Liver (tissue), 9 donors: ENCODE results near the gene CAMSAP1. TPM values are rescaled to one million over a fixed set of nuclear protein-coding genes. Genes with fewer than 3 reads are reported as not detected.

Experiments
- DNase-seq: peaks from one replicate; pipeline ENCODE4 v3.0.0-alpha.2; 2017; ENCODE audit warnings: low spot score
- H3K27ac ChIP-seq, 2 donors: one replicate each; pipeline ENCODE4 v1.7.0; 2013; ENCODE audit warnings: inconsistent platforms in 2 of 2, low read length in 2 of 2, control low read depth in 1 of 2, low read depth in 1 of 2, mild to moderate bottlenecking in 1 of 2
- H3K27me3 ChIP-seq, 4 donors: one replicate each; pipeline versions ENCODE4 v1.6.1 to v1.7.0; 2013; ENCODE audit warnings: low read length in 3 of 4, inconsistent platforms in 1 of 4, mild to moderate bottlenecking in 1 of 4, moderate library complexity in 1 of 4; ENCODE audit not compliant: control insufficient read depth in 4 of 4, insufficient read depth in 4 of 4
- H3K36me3 ChIP-seq, 4 donors: one replicate each; pipeline versions ENCODE4 v1.6.1 to v1.7.0; 2013; ENCODE audit warnings: low read length in 3 of 4, mild to moderate bottlenecking in 3 of 4, low read depth in 1 of 4, moderate library complexity in 1 of 4; ENCODE audit not compliant: control insufficient read depth in 4 of 4, insufficient read depth in 3 of 4
- H3K4me1 ChIP-seq, 4 donors: one replicate each; pipeline versions ENCODE4 v1.6.1 to v1.7.0; 2013; ENCODE audit warnings: low read length in 3 of 4, mild to moderate bottlenecking in 3 of 4, moderate library complexity in 1 of 4; ENCODE audit not compliant: control insufficient read depth in 4 of 4, insufficient read depth in 4 of 4
- H3K4me3 ChIP-seq, 3 donors: one replicate each; pipeline versions ENCODE4 v1.6.1 to v1.7.0; 2013; ENCODE audit warnings: low read length in 3 of 3, control low read depth in 1 of 3, low read depth in 1 of 3, mild to moderate bottlenecking in 1 of 3
- H3K9ac ChIP-seq, 2 donors: one replicate each; pipeline ENCODE4 v1.7.0; 2013; ENCODE audit warnings: low read length in 2 of 2, mild to moderate bottlenecking in 2 of 2, moderate library complexity in 2 of 2, control low read depth in 1 of 2, low read depth in 1 of 2
- H3K9me3 ChIP-seq, 4 donors: one replicate each; pipeline versions ENCODE4 v1.6.1 to v1.7.0; 2013; ENCODE audit warnings: low read length in 3 of 4; ENCODE audit not compliant: control insufficient read depth in 4 of 4
- CTCF ChIP-seq: fragments of 150-350 bp; IDR thresholded peaks from 2 replicates; pipeline ENCODE4 v1.5.1; 2017; ENCODE audit warnings: improper control_type of control experiment, low read depth, low read length; ENCODE audit not compliant: missing input control
- EGR1 ChIP-seq, 2 donors: IDR thresholded peaks; 2 replicates each; pipeline ENCODE4 v1.6.1; 2016 to 2018; ENCODE audit warnings: antibody characterized with exemption in 2 of 2, low read depth in 2 of 2
- FOXA1 ChIP-seq: IDR thresholded peaks from 2 replicates; pipeline ENCODE4 v1.6.1; 2016; ENCODE audit warnings: antibody characterized with exemption
- FOXA2 ChIP-seq: IDR thresholded peaks from 2 replicates; pipeline ENCODE4 v1.6.1; 2016; ENCODE audit warnings: antibody characterized with exemption
- GABPA ChIP-seq, 2 donors: IDR thresholded peaks in 1 of 2; conservative IDR thresholded peaks in 1 of 2; 2 replicates each; pipeline ENCODE4 v1.6.1; 2016; ENCODE audit warnings: antibody characterized with exemption in 2 of 2, mild to moderate bottlenecking in 1 of 2, moderate library complexity in 1 of 2
- HNF4A ChIP-seq, 2 donors: conservative IDR thresholded peaks; 2 replicates each; pipeline ENCODE4 v1.6.1; 2016; ENCODE audit warnings: antibody characterized with exemption in 2 of 2, mild to moderate bottlenecking in 2 of 2
- HNF4G ChIP-seq: IDR thresholded peaks from 2 replicates; pipeline ENCODE4 v1.6.1; 2016; ENCODE audit warnings: antibody characterized with exemption
- JUND ChIP-seq, 2 donors: IDR thresholded peaks; 2 replicates each; pipeline ENCODE4 v1.6.1; 2016; ENCODE audit warnings: antibody characterized with exemption in 2 of 2
- MAX ChIP-seq: IDR thresholded peaks from 2 replicates; pipeline ENCODE4 v1.6.1; 2016; ENCODE audit warnings: antibody characterized with exemption
- NR2F2 ChIP-seq: IDR thresholded peaks from 2 replicates; pipeline ENCODE4 v1.6.1; 2016; ENCODE audit warnings: antibody characterized with exemption
- RAD21 ChIP-seq, 2 donors: IDR thresholded peaks; 2 replicates each; pipeline ENCODE4 v1.6.1; 2016; ENCODE audit warnings: antibody characterized with exemption in 2 of 2, mild to moderate bottlenecking in 2 of 2
- RXRA ChIP-seq, 2 donors: IDR thresholded peaks; 2 replicates each; pipeline ENCODE4 v1.6.1; 2017 to 2018; ENCODE audit warnings: antibody characterized with exemption in 2 of 2, mild to moderate bottlenecking in 1 of 2
- SP1 ChIP-seq: IDR thresholded peaks from 2 replicates; pipeline ENCODE4 v1.6.1; 2018; ENCODE audit warnings: antibody characterized with exemption, mild to moderate bottlenecking
- TAF1 ChIP-seq: conservative IDR thresholded peaks from 2 replicates; pipeline ENCODE4 v1.6.1; 2016; ENCODE audit warnings: antibody characterized with exemption, mild to moderate bottlenecking
- ZBTB33 ChIP-seq: IDR thresholded peaks from 2 replicates; pipeline ENCODE4 v1.6.1; 2016; ENCODE audit warnings: antibody characterized with exemption
- WGBS: extraction: QIAGEN DNeasy Blood & Tissue Kit; methylation state at CpG from one replicate; pipeline ENCODE4 v1.1.7; 2013; 5-methylcytosine and 5-hydroxymethylcytosine counted together
- polyA plus RNA-seq, 2 donors: library from polyadenylated mRNA; stranded (reverse) in 1 of 2; unstranded in 1 of 2; fragments of 200-250 nt in 1 of 2; fragments of >200 nt in 1 of 2; fragmentation: Nextera tagmentation in 1 of 2; extraction: Ambion mirVana in 1 of 2; gene quantifications; one replicate each; pipeline versions ENCODE4 v1.2.1 to v1.2.3, GENCODE V29; 2013 to 2015
- total RNA-seq, 2 donors: library from RNA; depleted of rRNA; stranded (reverse); fragments of >200 nt; gene quantifications; one replicate each; pipeline ENCODE4 v1.2.3, GENCODE V29; 2014
- TF ChIP-seq, protein P1 (sequence below): IDR thresholded peaks from 2 replicates; pipeline ENCODE4 v1.6.1; 2016; ENCODE audit warnings: antibody characterized with exemption
- TF ChIP-seq, protein P2 (sequence below): IDR thresholded peaks from 2 replicates; pipeline ENCODE4 v1.6.1; 2016; ENCODE audit warnings: antibody characterized with exemption, mild to moderate bottlenecking
- donor health status: healthy.
- donor health status: healthy.
- donor health status: healthy.
- donor health status: healthy.
- donor health status: healthy.

The CAMSAP1 gene
- total and polyA plus RNA-seq, 4 donors, result 0.97 to 6.4 (median 5.1) TPM

DNA sequence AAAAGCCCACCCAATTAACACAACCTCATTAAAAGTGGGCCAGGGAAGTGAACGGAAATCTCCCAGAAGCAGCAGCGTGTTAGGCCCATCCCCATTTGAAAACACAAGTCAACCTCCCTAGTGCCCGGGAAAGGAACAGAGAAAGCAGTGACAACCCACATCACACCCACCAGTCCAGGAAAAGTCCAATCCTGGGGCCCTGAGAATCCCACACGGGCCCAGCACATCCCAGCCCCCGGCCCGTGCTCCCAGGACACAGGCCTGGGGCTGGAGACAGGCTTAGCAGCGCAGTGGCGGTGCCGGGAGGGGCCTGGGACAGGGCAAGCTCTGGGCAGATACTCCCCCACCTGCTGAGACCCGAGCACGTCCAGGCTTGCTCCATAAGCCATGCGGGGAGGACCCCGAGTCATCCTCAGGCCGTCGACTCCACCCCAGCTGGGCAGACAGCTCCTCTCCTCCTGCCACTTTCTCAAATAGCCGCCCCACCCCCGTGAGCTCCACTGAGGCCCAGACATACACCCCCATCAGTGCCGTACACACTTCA lies 104.4 kb downstream of the CAMSAP1 start:
- Histone ChIP-seq H3K9ac (no peak overlapping the region), H3K27me3 (no peaks in the 10 kb centered on the region), H3K4me3 (no peak overlapping the region), H3K4me1 (no peaks in the 10 kb centered on the region), H3K9me3 (no peaks in the 10 kb centered on the region), H3K36me3 (no peaks in the 10 kb centered on the region), H3K27ac (no peak overlapping the region)
- 76% methylated on average over 18 of the region's 18 CpGs for WGBS
- TF ChIP-seq GABPA (IDR thresholded peaks at IDR 0.05 in 1 of 2, conservative IDR thresholded peaks at IDR 0.05 in 1 of 2), result no peak
- no peak for TF ChIP-seq EGR1 (IDR thresholded peaks at IDR 0.05; ENCODE audit: low read depth in 2 of 2)
- TF ChIP-seq, protein P1, sequence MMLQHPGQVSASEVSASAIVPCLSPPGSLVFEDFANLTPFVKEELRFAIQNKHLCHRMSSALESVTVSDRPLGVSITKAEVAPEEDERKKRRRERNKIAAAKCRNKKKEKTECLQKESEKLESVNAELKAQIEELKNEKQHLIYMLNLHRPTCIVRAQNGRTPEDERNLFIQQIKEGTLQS, result no peak
- no peak for TF ChIP-seq SP1
- TF ChIP-seq NR2F2, result no peak
- TF ChIP-seq FOXA2, result no peak
- TF ChIP-seq HNF4A (conservative IDR thresholded peaks at IDR 0.05), result no peak
- TF ChIP-seq RXRA (IDR thresholded peaks at IDR 0.05), result no peak
- TF ChIP-seq MAX, result no peak
- TF ChIP-seq RAD21 (IDR thresholded peaks at IDR 0.05), result no peak
- no peak for TF ChIP-seq TAF1
- TF ChIP-seq FOXA1, result no peak
- TF ChIP-seq, protein P2, sequence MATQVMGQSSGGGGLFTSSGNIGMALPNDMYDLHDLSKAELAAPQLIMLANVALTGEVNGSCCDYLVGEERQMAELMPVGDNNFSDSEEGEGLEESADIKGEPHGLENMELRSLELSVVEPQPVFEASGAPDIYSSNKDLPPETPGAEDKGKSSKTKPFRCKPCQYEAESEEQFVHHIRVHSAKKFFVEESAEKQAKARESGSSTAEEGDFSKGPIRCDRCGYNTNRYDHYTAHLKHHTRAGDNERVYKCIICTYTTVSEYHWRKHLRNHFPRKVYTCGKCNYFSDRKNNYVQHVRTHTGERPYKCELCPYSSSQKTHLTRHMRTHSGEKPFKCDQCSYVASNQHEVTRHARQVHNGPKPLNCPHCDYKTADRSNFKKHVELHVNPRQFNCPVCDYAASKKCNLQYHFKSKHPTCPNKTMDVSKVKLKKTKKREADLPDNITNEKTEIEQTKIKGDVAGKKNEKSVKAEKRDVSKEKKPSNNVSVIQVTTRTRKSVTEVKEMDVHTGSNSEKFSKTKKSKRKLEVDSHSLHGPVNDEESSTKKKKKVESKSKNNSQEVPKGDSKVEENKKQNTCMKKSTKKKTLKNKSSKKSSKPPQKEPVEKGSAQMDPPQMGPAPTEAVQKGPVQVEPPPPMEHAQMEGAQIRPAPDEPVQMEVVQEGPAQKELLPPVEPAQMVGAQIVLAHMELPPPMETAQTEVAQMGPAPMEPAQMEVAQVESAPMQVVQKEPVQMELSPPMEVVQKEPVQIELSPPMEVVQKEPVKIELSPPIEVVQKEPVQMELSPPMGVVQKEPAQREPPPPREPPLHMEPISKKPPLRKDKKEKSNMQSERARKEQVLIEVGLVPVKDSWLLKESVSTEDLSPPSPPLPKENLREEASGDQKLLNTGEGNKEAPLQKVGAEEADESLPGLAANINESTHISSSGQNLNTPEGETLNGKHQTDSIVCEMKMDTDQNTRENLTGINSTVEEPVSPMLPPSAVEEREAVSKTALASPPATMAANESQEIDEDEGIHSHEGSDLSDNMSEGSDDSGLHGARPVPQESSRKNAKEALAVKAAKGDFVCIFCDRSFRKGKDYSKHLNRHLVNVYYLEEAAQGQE, result no peak
- no peak for TF ChIP-seq HNF4G
- no peak for TF ChIP-seq ZBTB33
- no peak for TF ChIP-seq CTCF
- no peak for TF ChIP-seq JUND (IDR thresholded peaks at IDR 0.05)
- DNase-seq, result no peak

GRCh38 chr9:135801070-135801469 lies 106.3 kb downstream of the CAMSAP1 start:
- no peak overlapping the region for H3K9ac ChIP-seq
- TF ChIP-seq HNF4A (conservative IDR thresholded peaks at IDR 0.05) (no peak), HNF4G (no peak), NR2F2 (no peak), RXRA (IDR thresholded peaks at IDR 0.05) (no peak), SP1 (no peak), GABPA (IDR thresholded peaks at IDR 0.05 in 1 of 2, conservative IDR thresholded peaks at IDR 0.05 in 1 of 2) (no peak), FOXA1 (no peak), RAD21 (IDR thresholded peaks at IDR 0.05) (no peak), EGR1 (IDR thresholded peaks at IDR 0.05; ENCODE audit: low read depth in 2 of 2) (no peak), ZBTB33 (no peak), CTCF (no peak), TAF1 (no peak)
- TF ChIP-seq, protein P1, result no peak
- H3K27ac ChIP-seq, result no peak overlapping the region
- WGBS, result 93% methylated on average over 6 of the region's 6 CpGs
- no peaks in the 10 kb centered on the region for H3K4me1 ChIP-seq
- H3K4me3 ChIP-seq, result no peak overlapping the region
- no peaks in the 10 kb centered on the region for H3K27me3 ChIP-seq
- DNase-seq, result no peak
- H3K9me3 ChIP-seq, result no peaks in the 10 kb centered on the region
- no peaks in the 10 kb centered on the region for H3K36me3 ChIP-seq
